Liver (tissue), 9 donors: ENCODE measurements around the gene INPP5A. TPM values are rescaled to one million over a fixed set of nuclear protein-coding genes. Genes with fewer than 3 reads are reported as not detected.

Experiments used
- DNase-seq: peaks from one replicate; pipeline ENCODE4 v3.0.0-alpha.2; 2017; ENCODE audit warnings: low spot score
- H3K27ac ChIP-seq, 2 donors: one replicate each; pipeline ENCODE4 v1.7.0; 2013; ENCODE audit warnings: inconsistent platforms in 2 of 2, low read length in 2 of 2, control low read depth in 1 of 2, low read depth in 1 of 2, mild to moderate bottlenecking in 1 of 2
- H3K27me3 ChIP-seq, 4 donors: one replicate each; pipeline versions ENCODE4 v1.6.1 to v1.7.0; 2013; ENCODE audit warnings: low read length in 3 of 4, inconsistent platforms in 1 of 4, mild to moderate bottlenecking in 1 of 4, moderate library complexity in 1 of 4; ENCODE audit not compliant: control insufficient read depth in 4 of 4, insufficient read depth in 4 of 4
- H3K36me3 ChIP-seq, 4 donors: one replicate each; pipeline versions ENCODE4 v1.6.1 to v1.7.0; 2013; ENCODE audit warnings: low read length in 3 of 4, mild to moderate bottlenecking in 3 of 4, low read depth in 1 of 4, moderate library complexity in 1 of 4; ENCODE audit not compliant: control insufficient read depth in 4 of 4, insufficient read depth in 3 of 4
- H3K4me1 ChIP-seq, 4 donors: one replicate each; pipeline versions ENCODE4 v1.6.1 to v1.7.0; 2013; ENCODE audit warnings: low read length in 3 of 4, mild to moderate bottlenecking in 3 of 4, moderate library complexity in 1 of 4; ENCODE audit not compliant: control insufficient read depth in 4 of 4, insufficient read depth in 4 of 4
- H3K4me3 ChIP-seq, 3 donors: one replicate each; pipeline versions ENCODE4 v1.6.1 to v1.7.0; 2013; ENCODE audit warnings: low read length in 3 of 3, control low read depth in 1 of 3, low read depth in 1 of 3, mild to moderate bottlenecking in 1 of 3
- H3K9ac ChIP-seq, 2 donors: one replicate each; pipeline ENCODE4 v1.7.0; 2013; ENCODE audit warnings: low read length in 2 of 2, mild to moderate bottlenecking in 2 of 2, moderate library complexity in 2 of 2, control low read depth in 1 of 2, low read depth in 1 of 2
- H3K9me3 ChIP-seq, 4 donors: one replicate each; pipeline versions ENCODE4 v1.6.1 to v1.7.0; 2013; ENCODE audit warnings: low read length in 3 of 4; ENCODE audit not compliant: control insufficient read depth in 4 of 4
- EGR1 ChIP-seq, 2 donors: IDR thresholded peaks; 2 replicates each; pipeline ENCODE4 v1.6.1; 2016 to 2018; ENCODE audit warnings: antibody characterized with exemption in 2 of 2, low read depth in 2 of 2
- FOXA1 ChIP-seq: IDR thresholded peaks from 2 replicates; pipeline ENCODE4 v1.6.1; 2016; ENCODE audit warnings: antibody characterized with exemption
- FOXA2 ChIP-seq: IDR thresholded peaks from 2 replicates; pipeline ENCODE4 v1.6.1; 2016; ENCODE audit warnings: antibody characterized with exemption
- HNF4A ChIP-seq, 2 donors: conservative IDR thresholded peaks; 2 replicates each; pipeline ENCODE4 v1.6.1; 2016; ENCODE audit warnings: antibody characterized with exemption in 2 of 2, mild to moderate bottlenecking in 2 of 2
- HNF4G ChIP-seq: IDR thresholded peaks from 2 replicates; pipeline ENCODE4 v1.6.1; 2016; ENCODE audit warnings: antibody characterized with exemption
- JUND ChIP-seq, 2 donors: IDR thresholded peaks; 2 replicates each; pipeline ENCODE4 v1.6.1; 2016; ENCODE audit warnings: antibody characterized with exemption in 2 of 2
- NR2F2 ChIP-seq: IDR thresholded peaks from 2 replicates; pipeline ENCODE4 v1.6.1; 2016; ENCODE audit warnings: antibody characterized with exemption
- RAD21 ChIP-seq, 2 donors: IDR thresholded peaks; 2 replicates each; pipeline ENCODE4 v1.6.1; 2016; ENCODE audit warnings: antibody characterized with exemption in 2 of 2, mild to moderate bottlenecking in 2 of 2
- RXRA ChIP-seq, 2 donors: IDR thresholded peaks; 2 replicates each; pipeline ENCODE4 v1.6.1; 2017 to 2018; ENCODE audit warnings: antibody characterized with exemption in 2 of 2, mild to moderate bottlenecking in 1 of 2
- YY1 ChIP-seq: IDR thresholded peaks from 2 replicates; pipeline ENCODE4 v1.6.1; 2016; ENCODE audit warnings: antibody characterized with exemption, mild to moderate bottlenecking
- WGBS: extraction: QIAGEN DNeasy Blood & Tissue Kit; methylation state at CpG from one replicate; pipeline ENCODE4 v1.1.7; 2013; 5-methylcytosine and 5-hydroxymethylcytosine counted together
- polyA plus RNA-seq, 2 donors: library from polyadenylated mRNA; stranded (reverse) in 1 of 2; unstranded in 1 of 2; fragments of 200-250 nt in 1 of 2; fragments of >200 nt in 1 of 2; fragmentation: Nextera tagmentation in 1 of 2; extraction: Ambion mirVana in 1 of 2; gene quantifications; one replicate each; pipeline versions ENCODE4 v1.2.1 to v1.2.3, GENCODE V29; 2013 to 2015
- total RNA-seq, 2 donors: library from RNA; depleted of rRNA; stranded (reverse); fragments of >200 nt; gene quantifications; one replicate each; pipeline ENCODE4 v1.2.3, GENCODE V29; 2014
- TF ChIP-seq, protein P1 (sequence below): fragments of 150-350 bp; IDR thresholded peaks from 2 replicates; pipeline ENCODE4 v1.5.1; 2017; ENCODE audit warnings: improper control_type of control experiment, low read depth, low read length; ENCODE audit not compliant: missing input control
- TF ChIP-seq, protein P2 (sequence below): IDR thresholded peaks from 2 replicates; pipeline ENCODE4 v1.6.1; 2016; ENCODE audit warnings: antibody characterized with exemption, mild to moderate bottlenecking
- TF ChIP-seq, protein P3 (sequence below): IDR thresholded peaks from 2 replicates; pipeline ENCODE4 v1.6.1; 2016; ENCODE audit warnings: antibody characterized with exemption
- TF ChIP-seq, protein P4 (sequence below): IDR thresholded peaks from 2 replicates; pipeline ENCODE4 v1.6.1; 2016; ENCODE audit warnings: antibody characterized with exemption
- TF ChIP-seq, protein P5 (sequence below): IDR thresholded peaks from 2 replicates; pipeline ENCODE4 v1.6.1; 2016; ENCODE audit warnings: antibody characterized with exemption
- donor health status: healthy.
- donor health status: healthy.
- donor health status: healthy.
- donor health status: healthy.
- donor health status: healthy.

Gene INPP5A
- total and polyA plus RNA-seq, 4 donors: 4.3 to 26.5 (median 10.9) TPM

DNA sequence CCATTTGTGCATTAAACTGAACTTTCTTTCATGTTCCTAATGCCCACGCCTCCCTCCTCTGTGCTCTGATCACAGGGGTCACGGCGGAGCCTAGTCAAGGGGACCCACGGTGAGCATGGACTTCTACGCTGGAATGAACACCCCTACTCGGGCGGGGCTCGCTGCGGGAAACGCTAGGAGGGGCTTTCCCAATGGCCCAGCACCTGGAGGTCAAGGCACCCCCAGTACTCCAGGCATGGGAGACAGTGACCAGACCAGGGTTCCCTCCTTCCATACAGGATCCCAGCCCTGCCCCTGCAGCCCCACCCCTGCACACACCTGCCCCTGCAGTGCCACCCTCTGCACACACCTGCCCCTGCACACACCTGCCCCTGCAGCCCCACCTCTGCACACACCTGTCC lies 275.4 kb downstream of the INPP5A start:
- 84% methylated on average over 10 of the region's 10 CpGs for WGBS
- Histone ChIP-seq H3K27me3 (peaks cover 0 to 4% (median 0%) of the 10 kb centered on the region in 4 donors), H3K9me3 (no peaks in the 10 kb centered on the region), H3K4me1 (no peaks in the 10 kb centered on the region), H3K36me3 (no peaks in the 10 kb centered on the region), H3K4me3 (no peak overlapping the region), H3K9ac (no peak overlapping the region), H3K27ac (no peak overlapping the region)
- TF ChIP-seq, protein P1, sequence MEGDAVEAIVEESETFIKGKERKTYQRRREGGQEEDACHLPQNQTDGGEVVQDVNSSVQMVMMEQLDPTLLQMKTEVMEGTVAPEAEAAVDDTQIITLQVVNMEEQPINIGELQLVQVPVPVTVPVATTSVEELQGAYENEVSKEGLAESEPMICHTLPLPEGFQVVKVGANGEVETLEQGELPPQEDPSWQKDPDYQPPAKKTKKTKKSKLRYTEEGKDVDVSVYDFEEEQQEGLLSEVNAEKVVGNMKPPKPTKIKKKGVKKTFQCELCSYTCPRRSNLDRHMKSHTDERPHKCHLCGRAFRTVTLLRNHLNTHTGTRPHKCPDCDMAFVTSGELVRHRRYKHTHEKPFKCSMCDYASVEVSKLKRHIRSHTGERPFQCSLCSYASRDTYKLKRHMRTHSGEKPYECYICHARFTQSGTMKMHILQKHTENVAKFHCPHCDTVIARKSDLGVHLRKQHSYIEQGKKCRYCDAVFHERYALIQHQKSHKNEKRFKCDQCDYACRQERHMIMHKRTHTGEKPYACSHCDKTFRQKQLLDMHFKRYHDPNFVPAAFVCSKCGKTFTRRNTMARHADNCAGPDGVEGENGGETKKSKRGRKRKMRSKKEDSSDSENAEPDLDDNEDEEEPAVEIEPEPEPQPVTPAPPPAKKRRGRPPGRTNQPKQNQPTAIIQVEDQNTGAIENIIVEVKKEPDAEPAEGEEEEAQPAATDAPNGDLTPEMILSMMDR: no peak
- TF ChIP-seq HNF4A (conservative IDR thresholded peaks at IDR 0.05) (no peak), EGR1 (IDR thresholded peaks at IDR 0.05; ENCODE audit: low read depth in 2 of 2) (no peak), FOXA1 (no peak), FOXA2 (no peak), NR2F2 (no peak), RXRA (IDR thresholded peaks at IDR 0.05) (no peak), HNF4G (no peak), RAD21 (IDR thresholded peaks at IDR 0.05) (no peak), YY1 (no peak), JUND (IDR thresholded peaks at IDR 0.05) (no peak)
- TF ChIP-seq, protein P2, sequence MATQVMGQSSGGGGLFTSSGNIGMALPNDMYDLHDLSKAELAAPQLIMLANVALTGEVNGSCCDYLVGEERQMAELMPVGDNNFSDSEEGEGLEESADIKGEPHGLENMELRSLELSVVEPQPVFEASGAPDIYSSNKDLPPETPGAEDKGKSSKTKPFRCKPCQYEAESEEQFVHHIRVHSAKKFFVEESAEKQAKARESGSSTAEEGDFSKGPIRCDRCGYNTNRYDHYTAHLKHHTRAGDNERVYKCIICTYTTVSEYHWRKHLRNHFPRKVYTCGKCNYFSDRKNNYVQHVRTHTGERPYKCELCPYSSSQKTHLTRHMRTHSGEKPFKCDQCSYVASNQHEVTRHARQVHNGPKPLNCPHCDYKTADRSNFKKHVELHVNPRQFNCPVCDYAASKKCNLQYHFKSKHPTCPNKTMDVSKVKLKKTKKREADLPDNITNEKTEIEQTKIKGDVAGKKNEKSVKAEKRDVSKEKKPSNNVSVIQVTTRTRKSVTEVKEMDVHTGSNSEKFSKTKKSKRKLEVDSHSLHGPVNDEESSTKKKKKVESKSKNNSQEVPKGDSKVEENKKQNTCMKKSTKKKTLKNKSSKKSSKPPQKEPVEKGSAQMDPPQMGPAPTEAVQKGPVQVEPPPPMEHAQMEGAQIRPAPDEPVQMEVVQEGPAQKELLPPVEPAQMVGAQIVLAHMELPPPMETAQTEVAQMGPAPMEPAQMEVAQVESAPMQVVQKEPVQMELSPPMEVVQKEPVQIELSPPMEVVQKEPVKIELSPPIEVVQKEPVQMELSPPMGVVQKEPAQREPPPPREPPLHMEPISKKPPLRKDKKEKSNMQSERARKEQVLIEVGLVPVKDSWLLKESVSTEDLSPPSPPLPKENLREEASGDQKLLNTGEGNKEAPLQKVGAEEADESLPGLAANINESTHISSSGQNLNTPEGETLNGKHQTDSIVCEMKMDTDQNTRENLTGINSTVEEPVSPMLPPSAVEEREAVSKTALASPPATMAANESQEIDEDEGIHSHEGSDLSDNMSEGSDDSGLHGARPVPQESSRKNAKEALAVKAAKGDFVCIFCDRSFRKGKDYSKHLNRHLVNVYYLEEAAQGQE: no peak
- TF ChIP-seq, protein P3, sequence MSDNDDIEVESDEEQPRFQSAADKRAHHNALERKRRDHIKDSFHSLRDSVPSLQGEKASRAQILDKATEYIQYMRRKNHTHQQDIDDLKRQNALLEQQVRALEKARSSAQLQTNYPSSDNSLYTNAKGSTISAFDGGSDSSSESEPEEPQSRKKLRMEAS: no peak
- TF ChIP-seq, protein P4, sequence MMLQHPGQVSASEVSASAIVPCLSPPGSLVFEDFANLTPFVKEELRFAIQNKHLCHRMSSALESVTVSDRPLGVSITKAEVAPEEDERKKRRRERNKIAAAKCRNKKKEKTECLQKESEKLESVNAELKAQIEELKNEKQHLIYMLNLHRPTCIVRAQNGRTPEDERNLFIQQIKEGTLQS: no peak
- TF ChIP-seq, protein P5, sequence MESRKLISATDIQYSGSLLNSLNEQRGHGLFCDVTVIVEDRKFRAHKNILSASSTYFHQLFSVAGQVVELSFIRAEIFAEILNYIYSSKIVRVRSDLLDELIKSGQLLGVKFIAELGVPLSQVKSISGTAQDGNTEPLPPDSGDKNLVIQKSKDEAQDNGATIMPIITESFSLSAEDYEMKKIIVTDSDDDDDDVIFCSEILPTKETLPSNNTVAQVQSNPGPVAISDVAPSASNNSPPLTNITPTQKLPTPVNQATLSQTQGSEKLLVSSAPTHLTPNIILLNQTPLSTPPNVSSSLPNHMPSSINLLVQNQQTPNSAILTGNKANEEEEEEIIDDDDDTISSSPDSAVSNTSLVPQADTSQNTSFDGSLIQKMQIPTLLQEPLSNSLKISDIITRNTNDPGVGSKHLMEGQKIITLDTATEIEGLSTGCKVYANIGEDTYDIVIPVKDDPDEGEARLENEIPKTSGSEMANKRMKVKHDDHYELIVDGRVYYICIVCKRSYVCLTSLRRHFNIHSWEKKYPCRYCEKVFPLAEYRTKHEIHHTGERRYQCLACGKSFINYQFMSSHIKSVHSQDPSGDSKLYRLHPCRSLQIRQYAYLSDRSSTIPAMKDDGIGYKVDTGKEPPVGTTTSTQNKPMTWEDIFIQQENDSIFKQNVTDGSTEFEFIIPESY: no peak
- no peak for DNase-seq
